Camera-type eye (tissue), 1 donor: ENCODE results near the gene ADGRB2. TPM values are rescaled to one million over a fixed set of nuclear protein-coding genes. Genes with fewer than 3 reads are reported as not detected.

Source experiments
- total RNA-seq: library from RNA; depleted of rRNA; stranded (reverse); fragments of >200 nt; gene quantifications from one replicate; pipeline ENCODE4 v1.2.3, GENCODE V29; 2014

ADGRB2 gene
- total RNA-seq: 32.9 TPM

GRCh38 chr1:31764312-31765040 lies at the start of gene ADGRB2:
Gene ADGRB2 (minus strand): TSS chr1:31764340. CDS start chr1:31757221, 7,119 bp downstream.

GRCh38 chr1:31703431-31704270 lies 60.5 kb downstream of the ADGRB2 start, which contains the start of gene COL16A1:
Gene COL16A1 (minus strand): TSS chr1:31704017. CDS start chr1:31702193, 1,824 bp downstream.

Other genes with a start within 250 kb of the ADGRB2 start
- 68.1 TPM for gene TINAGL1, start 187.8 kb downstream of the ADGRB2 start, total RNA-seq
- gene HCRTR1, start 146.7 kb downstream of the ADGRB2 start, total RNA-seq: not detected
- 58.5 TPM for gene PEF1, start 119.5 kb downstream of the ADGRB2 start, total RNA-seq
- gene COL16A1, start 60.3 kb downstream of the ADGRB2 start, total RNA-seq: 353 TPM
- gene SPOCD1, start 51.7 kb upstream of the ADGRB2 start, total RNA-seq: 1.1 TPM
- gene PTP4A2, start 174.0 kb upstream of the ADGRB2 start, total RNA-seq: 272 TPM
- 146 TPM for gene KHDRBS1, start 249.5 kb upstream of the ADGRB2 start, total RNA-seq